ENCODE measurements around the gene MIA.

MIA gene

DNA sequence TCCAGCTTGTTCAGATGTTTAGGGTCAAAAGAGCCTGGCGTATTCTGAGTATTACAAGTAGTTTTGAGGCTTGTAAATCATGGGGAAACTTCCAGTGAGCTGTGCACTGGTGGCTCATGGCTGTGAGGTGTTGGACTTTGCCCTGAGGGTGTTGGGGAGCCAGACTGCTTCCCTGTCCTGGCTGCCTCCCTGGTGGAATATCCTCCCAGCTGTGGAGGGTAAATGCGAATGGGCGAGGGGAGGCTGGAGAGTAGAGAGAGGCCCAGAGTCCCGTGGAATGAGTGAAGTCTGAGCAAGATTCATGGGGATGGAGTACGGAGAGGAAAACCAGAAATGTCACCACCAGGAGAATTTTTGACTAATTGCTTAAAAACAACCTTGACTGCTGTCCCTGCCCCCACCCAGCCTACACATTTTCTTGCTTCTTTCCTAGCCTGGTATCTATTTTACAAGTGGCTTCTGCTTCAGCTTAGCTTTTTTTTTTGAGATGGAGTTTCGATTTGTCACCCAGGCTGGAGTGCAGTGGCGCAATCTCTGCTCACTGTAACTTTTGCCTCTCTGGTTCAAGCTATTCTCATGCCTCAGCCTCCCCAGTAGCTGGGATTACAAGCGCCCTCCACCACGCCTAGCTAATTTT lies 20.6 kb upstream of the MIA start:
- Histone ChIP-seq H3K36me3 (peaks cover 34 to 52% (median 45%) of the 10 kb centered on the region in 3 donors), H3K27me3 (no peaks in the 10 kb centered on the region), H3K4me1 (peaks cover 0 to 52% (median 42%) of the 10 kb centered on the region in 4 donors), H3K4me3 (no peak overlapping the region), H3K27ac (no peak overlapping the region), H3K9me3 (no peaks in the 10 kb centered on the region)
- no peak for DNase-seq
- TF ChIP-seq, protein P1, sequence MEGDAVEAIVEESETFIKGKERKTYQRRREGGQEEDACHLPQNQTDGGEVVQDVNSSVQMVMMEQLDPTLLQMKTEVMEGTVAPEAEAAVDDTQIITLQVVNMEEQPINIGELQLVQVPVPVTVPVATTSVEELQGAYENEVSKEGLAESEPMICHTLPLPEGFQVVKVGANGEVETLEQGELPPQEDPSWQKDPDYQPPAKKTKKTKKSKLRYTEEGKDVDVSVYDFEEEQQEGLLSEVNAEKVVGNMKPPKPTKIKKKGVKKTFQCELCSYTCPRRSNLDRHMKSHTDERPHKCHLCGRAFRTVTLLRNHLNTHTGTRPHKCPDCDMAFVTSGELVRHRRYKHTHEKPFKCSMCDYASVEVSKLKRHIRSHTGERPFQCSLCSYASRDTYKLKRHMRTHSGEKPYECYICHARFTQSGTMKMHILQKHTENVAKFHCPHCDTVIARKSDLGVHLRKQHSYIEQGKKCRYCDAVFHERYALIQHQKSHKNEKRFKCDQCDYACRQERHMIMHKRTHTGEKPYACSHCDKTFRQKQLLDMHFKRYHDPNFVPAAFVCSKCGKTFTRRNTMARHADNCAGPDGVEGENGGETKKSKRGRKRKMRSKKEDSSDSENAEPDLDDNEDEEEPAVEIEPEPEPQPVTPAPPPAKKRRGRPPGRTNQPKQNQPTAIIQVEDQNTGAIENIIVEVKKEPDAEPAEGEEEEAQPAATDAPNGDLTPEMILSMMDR (IDR thresholded peaks at IDR 0.05): no peak
- intact Hi-C loops (cut with DNase I; ENCODE audit: low total_unique reads): loop anchor here (10.0 kb wide), 1 partner anchor 50 kb away; no protein-coding TSS in a partner anchor

DNA sequence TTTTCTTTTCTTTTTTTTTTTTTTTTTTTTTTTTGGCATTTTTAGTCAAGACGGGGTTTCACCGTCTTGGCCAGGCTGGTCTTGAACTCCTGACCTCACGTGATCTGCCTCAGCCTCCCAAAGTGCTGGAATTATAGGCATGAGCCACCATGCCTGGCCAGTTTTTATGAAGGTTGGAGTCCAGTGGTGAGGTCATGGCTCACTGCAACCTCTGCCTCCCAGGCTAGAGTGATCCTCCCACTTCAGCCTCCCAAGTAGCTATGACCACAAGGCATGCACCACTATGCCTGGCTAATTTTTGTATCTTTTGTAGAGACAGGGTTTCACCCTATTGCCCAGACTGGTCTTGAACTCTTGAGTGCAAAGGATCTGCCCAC lies 20.1 kb upstream of the MIA start:
- no peaks in the 10 kb centered on the region for H3K27me3 ChIP-seq
- no peaks in the 10 kb centered on the region for H3K9me3 ChIP-seq
- TF ChIP-seq, protein P1 (IDR thresholded peaks at IDR 0.05): no peak
- H3K27ac ChIP-seq: no peak overlapping the region
- intact Hi-C loops (cut with DNase I; ENCODE audit: low total_unique reads): loop anchor here (10.0 kb wide), 1 partner anchor 50 kb away; no protein-coding TSS in a partner anchor
- peaks cover 0 to 50% (median 39%) of the 10 kb centered on the region in 4 donors for H3K4me1 ChIP-seq
- H3K36me3 ChIP-seq: peaks cover 39 to 57% (median 50%) of the 10 kb centered on the region in 3 donors
- no peak for DNase-seq
- no peak overlapping the region for H3K4me3 ChIP-seq

DNA sequence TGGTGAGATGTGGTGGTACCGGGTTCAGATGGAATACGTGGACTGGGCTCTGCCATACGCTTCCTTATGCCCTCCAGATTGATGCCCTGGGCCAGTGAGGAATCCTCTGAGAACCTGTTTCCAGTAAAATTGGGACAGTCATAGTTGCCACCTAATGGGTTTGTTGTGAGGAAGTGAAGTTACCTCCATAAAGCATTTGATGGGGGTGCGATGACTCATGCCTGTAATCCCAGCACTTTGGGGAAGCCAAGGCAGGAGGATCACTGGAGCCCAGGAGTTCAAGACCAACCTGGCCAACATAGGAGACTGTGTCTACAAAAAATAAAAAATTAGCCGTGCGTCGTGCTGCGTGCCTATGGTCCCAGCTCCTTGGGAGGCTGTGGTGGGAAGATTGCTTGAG lies 19.5 kb upstream of the MIA start:
- H3K9me3 ChIP-seq: no peaks in the 10 kb centered on the region
- no peak overlapping the region for H3K4me3 ChIP-seq
- H3K27ac ChIP-seq: no peak overlapping the region
- no peak for DNase-seq
- peaks cover 0 to 50% (median 39%) of the 10 kb centered on the region in 4 donors for H3K4me1 ChIP-seq
- no peaks in the 10 kb centered on the region for H3K27me3 ChIP-seq
- TF ChIP-seq, protein P1 (IDR thresholded peaks at IDR 0.05): no peak
- H3K36me3 ChIP-seq: peaks cover 45 to 63% (median 55%) of the 10 kb centered on the region in 3 donors
- intact Hi-C loops (cut with DNase I; ENCODE audit: low total_unique reads): loop anchor here (10.0 kb wide), 1 partner anchor 49 kb away; no protein-coding TSS in a partner anchor

DNA sequence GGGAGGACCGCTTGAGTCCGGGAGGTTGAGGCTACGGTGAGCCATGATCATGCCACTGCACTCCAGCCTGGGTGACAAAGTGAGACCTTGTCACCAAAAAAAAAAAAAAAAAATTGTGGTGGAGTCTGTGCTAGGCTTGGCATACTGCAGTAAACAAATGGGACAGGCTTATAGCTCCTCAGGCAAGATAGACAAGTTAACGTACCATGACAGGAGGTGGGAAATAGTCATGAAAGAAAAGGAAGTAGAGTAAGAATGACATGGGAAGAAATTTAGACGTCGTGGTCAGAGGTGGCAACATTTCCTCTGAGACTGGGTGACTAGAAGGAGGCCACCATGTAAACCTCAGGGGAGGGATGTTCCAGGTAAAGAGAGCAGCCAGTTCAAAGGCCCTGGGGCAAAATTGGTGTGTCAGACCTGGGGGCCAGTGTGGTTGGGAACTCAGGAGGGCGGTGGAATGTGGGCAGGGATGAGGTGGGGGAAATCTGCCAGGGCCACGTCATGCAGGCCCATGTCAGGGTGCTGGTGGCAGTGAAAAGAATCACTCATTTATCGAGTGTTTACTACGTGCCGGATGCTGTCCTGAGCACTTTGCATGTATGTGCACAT lies 18.7 kb upstream of the MIA start:
- peaks cover 51 to 71% (median 62%) of the 10 kb centered on the region in 3 donors for H3K36me3 ChIP-seq
- no peaks in the 10 kb centered on the region for H3K9me3 ChIP-seq
- intact Hi-C loops (cut with DNase I; ENCODE audit: low total_unique reads): loop anchor here (10.0 kb wide), 1 partner anchor 48 kb away; no protein-coding TSS in a partner anchor
- TF ChIP-seq, protein P1 (IDR thresholded peaks at IDR 0.05): no peak
- DNase-seq: no peak
- H3K4me3 ChIP-seq: no peak overlapping the region
- no peaks in the 10 kb centered on the region for H3K27me3 ChIP-seq
- H3K27ac ChIP-seq: no peak overlapping the region
- H3K4me1 ChIP-seq: peaks cover 0 to 50% (median 39%) of the 10 kb centered on the region in 4 donors

DNA sequence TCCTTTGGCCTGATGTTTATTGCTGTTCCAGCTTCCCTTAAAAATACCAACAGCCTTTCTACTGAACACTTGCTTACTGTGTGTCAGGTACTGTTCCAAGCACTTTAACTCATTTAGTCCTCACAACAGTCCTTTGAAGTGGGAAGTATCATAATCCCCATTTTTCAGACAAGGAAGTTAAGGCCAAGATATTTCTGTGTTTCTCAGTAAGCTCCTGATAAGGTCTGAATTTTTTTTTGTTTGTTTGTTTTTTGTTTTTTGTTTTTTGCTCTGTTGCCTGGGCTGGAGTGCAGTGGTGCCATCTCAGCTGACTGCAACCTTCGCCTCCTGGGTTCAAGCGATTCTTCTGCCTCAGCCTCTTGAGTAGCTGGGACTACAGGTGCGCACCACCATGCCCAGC lies 16.8 kb upstream of the MIA start:
- no peaks in the 10 kb centered on the region for H3K27me3 ChIP-seq
- no peak for DNase-seq
- H3K4me1 ChIP-seq: peaks cover 0 to 36% (median 26%) of the 10 kb centered on the region in 4 donors
- no peaks in the 10 kb centered on the region for H3K9me3 ChIP-seq
- TF ChIP-seq, protein P1 (IDR thresholded peaks at IDR 0.05): no peak
- peaks cover 70 to 90% (median 81%) of the 10 kb centered on the region in 3 donors for H3K36me3 ChIP-seq
- intact Hi-C loops (cut with DNase I; ENCODE audit: low total_unique reads): loop anchor here (10.0 kb wide), 1 partner anchor 46 kb away; no protein-coding TSS in a partner anchor
- no peak overlapping the region for H3K27ac ChIP-seq
- H3K4me3 ChIP-seq: no peak overlapping the region
